OCI-LY7 (cell line): Measurements from ENCODE around the gene EGR4.

Source experiments
- EZH2phosphoT487 ChIP-seq: fragments of 200-600 bp; sonication (generic); IDR thresholded peaks from 2 replicates; pipeline ENCODE4 v1.6.1; 2018; ENCODE audit warnings: low read depth, borderline replicate concordance, mild to moderate bottlenecking, mixed run types, antibody characterized with exemption, low read length, moderate library complexity, mixed read lengths
- TF ChIP-seq, protein P1 (sequence below): fragments of 200-600 bp; sonication (generic); conservative IDR thresholded peaks from 2 replicates; pipeline ENCODE4 v1.5.1; 2014; ENCODE audit warnings: mild to moderate bottlenecking, antibody characterized with exemption, low read length, moderate library complexity, mixed read lengths

DNA sequence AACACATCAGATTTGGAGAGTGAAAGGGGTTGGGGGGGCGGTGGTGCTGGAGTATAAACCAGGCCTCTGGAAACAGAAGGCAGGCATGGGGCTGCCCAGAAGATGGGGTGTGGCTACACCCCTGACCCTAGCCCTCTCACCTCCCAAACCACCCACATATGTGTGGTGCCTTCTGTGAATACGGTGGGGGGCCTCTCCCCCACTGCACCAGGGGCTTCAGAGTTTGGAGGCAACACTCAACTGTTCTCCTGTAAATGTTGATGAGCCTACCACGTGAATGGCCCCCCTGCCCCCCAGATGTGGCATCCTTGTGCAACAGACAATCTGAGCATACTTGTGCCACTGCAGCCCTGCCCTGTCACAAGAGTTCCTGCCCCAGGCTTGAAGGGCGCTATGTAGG, 28.6 kb downstream of the EGR4 start:
- TF ChIP-seq, protein P1, sequence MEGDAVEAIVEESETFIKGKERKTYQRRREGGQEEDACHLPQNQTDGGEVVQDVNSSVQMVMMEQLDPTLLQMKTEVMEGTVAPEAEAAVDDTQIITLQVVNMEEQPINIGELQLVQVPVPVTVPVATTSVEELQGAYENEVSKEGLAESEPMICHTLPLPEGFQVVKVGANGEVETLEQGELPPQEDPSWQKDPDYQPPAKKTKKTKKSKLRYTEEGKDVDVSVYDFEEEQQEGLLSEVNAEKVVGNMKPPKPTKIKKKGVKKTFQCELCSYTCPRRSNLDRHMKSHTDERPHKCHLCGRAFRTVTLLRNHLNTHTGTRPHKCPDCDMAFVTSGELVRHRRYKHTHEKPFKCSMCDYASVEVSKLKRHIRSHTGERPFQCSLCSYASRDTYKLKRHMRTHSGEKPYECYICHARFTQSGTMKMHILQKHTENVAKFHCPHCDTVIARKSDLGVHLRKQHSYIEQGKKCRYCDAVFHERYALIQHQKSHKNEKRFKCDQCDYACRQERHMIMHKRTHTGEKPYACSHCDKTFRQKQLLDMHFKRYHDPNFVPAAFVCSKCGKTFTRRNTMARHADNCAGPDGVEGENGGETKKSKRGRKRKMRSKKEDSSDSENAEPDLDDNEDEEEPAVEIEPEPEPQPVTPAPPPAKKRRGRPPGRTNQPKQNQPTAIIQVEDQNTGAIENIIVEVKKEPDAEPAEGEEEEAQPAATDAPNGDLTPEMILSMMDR, result no peak
- no peak for TF ChIP-seq EZH2phosphoT487
